Adrenal gland (tissue), 12 donors: Measurements from ENCODE around the gene SLC19A1. TPM values are rescaled to one million over a fixed set of nuclear protein-coding genes. Genes with fewer than 3 reads are reported as not detected.

ENCODE experiments used
- DNase-seq, 7 donors: peaks; one replicate each; pipeline ENCODE4 v3.0.0-alpha.2; 2019 to 2020
- H3K27ac ChIP-seq, 5 donors: fragments of 200-600 bp; sonication (generic) in 4 of 5; 1 replicate in 3 of 5; 2 replicates in 2 of 5; pipeline versions ENCODE4 v1.5.1 to v1.8.0; 2016 to 2020; ENCODE audit warnings: mild to moderate bottlenecking in 1 of 5
- H3K27me3 ChIP-seq: fragments of 200-600 bp; 2 replicates; pipeline ENCODE4 v1.8.0; 2021
- H3K36me3 ChIP-seq, 2 donors: fragments of 200-600 bp; replicated peaks in 1 of 2; 1 replicate in 1 of 2; 2 replicates in 1 of 2; pipeline versions ENCODE4 v1.5.1 to v1.8.0; 2018 to 2022
- H3K4me1 ChIP-seq, 2 donors: fragments of 200-600 bp; replicated peaks in 1 of 2; 1 replicate in 1 of 2; 2 replicates in 1 of 2; pipeline versions ENCODE4 v1.5.1 to v1.8.0; 2018 to 2021
- H3K4me3 ChIP-seq, 4 donors: fragments of 200-600 bp; sonication (generic) in 3 of 4; one replicate each; pipeline ENCODE4 v1.5.1; 2016 to 2018
- H3K9me3 ChIP-seq, 3 donors: fragments of 200-600 bp; sonication (generic) in 1 of 3; replicated peaks in 1 of 3; 1 replicate in 2 of 3; 2 replicates in 1 of 3; pipeline versions ENCODE4 v1.5.1 to v1.8.0; 2016 to 2021
- CTCF ChIP-seq, 6 experiments: fragments of 450-650 bp in 4 of 6; fragments of 200-600 bp in 2 of 6; sonication (generic) in 1 of 6; IDR thresholded peaks; 1 replicate in 5 of 6; 2 replicates in 1 of 6; pipeline versions ENCODE4 v1.5.1 to v1.8.0; 2016 to 2021; ENCODE audit warnings: antibody characterized with exemption in 6 of 6, mild to moderate bottlenecking in 2 of 6, moderate library complexity in 1 of 6
- POLR2A ChIP-seq, 2 donors: fragments of 450-650 bp; IDR thresholded peaks; one replicate each; pipeline ENCODE4 v1.6.1; 2017; ENCODE audit warnings: antibody characterized with exemption in 2 of 2, mild to moderate bottlenecking in 2 of 2, moderate library complexity in 1 of 2
- WGBS, 4 donors: extraction: QIAGEN DNeasy Blood & Tissue Kit in 2 of 4; methylation state at CpG; one replicate each; pipeline versions ENCODE4 v1.1.5 to v1.1.7; 2013 to 2017; 5-methylcytosine and 5-hydroxymethylcytosine counted together
- intact Hi-C, 2 donors: fragments of 100-400 bp; cut with DNase I; formaldehyde crosslinking; loops; one replicate each; pipeline versions ENCODE4 v1.14.1 to v1.15.0; 2022 to 2023
- polyA plus RNA-seq, 3 donors: library from polyadenylated mRNA; stranded (reverse); fragments of 200-250 nt in 2 of 3; fragments of 350-450 nt in 1 of 3; fragmentation: Illumina TruSeq in 1 of 3; extraction: RNeasy Lipid Tissue Mini Kit (QIAGEN cat#74804) in 1 of 3; gene quantifications; one replicate each; pipeline ENCODE4 v1.2.3, GENCODE V29; 2013 to 2014
- total RNA-seq, 9 donors: library from RNA; depleted of rRNA in 4 of 9; stranded (reverse); fragments of >200 nt in 4 of 9; fragments of 120-200 nt in 1 of 9; fragmentation: NEBNext Ultra II Directional in 1 of 9; extraction: Animal tissue kit (Norgen Biotek cat#: 25700) in 1 of 9; gene quantifications; one replicate each; pipeline versions ENCODE4 v1.1.0 to v1.2.4, GENCODE V29; 2013 to 2023
- donor health status: healthy with polysubstance abuse.
- donor health status: Bipolar disorder and iron deficiency.
- donor health status: DM: yes; HTN: yes; CAD: no.
- donor health status: DM: no; HTN: no; CAD: no.
- donor health status: DM: no; HTN: no; CAD: no.
- donor health status: DM: yes; HTN: yes; CAD: no.

The SLC19A1 gene
- total and polyA plus RNA-seq, 12 donors = 1.7 to 21.2 (median 15.3) TPM

GRCh38 chr21:45475797-45476570 lies 66.3 kb downstream of the SLC19A1 start:
- Histone ChIP-seq H3K27me3 (no peaks in the 10 kb centered on the region), H3K4me1 (peaks cover 9 to 27% of the 10 kb centered on the region in 2 donors), H3K27ac (no peak overlapping the region), H3K4me3 (no peak overlapping the region), H3K9me3 (no peaks in the 10 kb centered on the region), H3K36me3 (peaks cover 0 to 39% of the 10 kb centered on the region in 2 donors)
- intact Hi-C loops = loop anchor here in 1 of 2 donors (10.0 kb wide), 2 partner anchors 119 to 349 kb away; no protein-coding TSS in a partner anchor
- DNase-seq = no peak
- TF ChIP-seq POLR2A (IDR thresholded peaks at IDR 0.05) = no peak
- TF ChIP-seq CTCF (IDR thresholded peaks at IDR 0.05) = no peak
- 93 to 95% (median 94%) methylated on average over 51 to 53 of the region's 53 CpGs for WGBS, 4 donors

- no peak for DNase-seq
- no peak overlapping the region for H3K4me3 ChIP-seq
- intact Hi-C loops = loop anchor here in 1 of 2 donors (10.0 kb wide), 2 partner anchors 120 to 350 kb away; no protein-coding TSS in a partner anchor
- 91 to 97% (median 95%) methylated on average over 13 to 43 of the region's 43 CpGs for WGBS, 4 donors
- H3K27ac ChIP-seq = no peak overlapping the region
- H3K36me3 ChIP-seq = peaks cover 0 to 31% of the 10 kb centered on the region in 2 donors
- H3K27me3 ChIP-seq = no peaks in the 10 kb centered on the region
- no peak for TF ChIP-seq CTCF (IDR thresholded peaks at IDR 0.05)
- TF ChIP-seq POLR2A (IDR thresholded peaks at IDR 0.05) = no peak
- peaks cover 14 to 34% of the 10 kb centered on the region in 2 donors for H3K4me1 ChIP-seq
- H3K9me3 ChIP-seq = no peaks in the 10 kb centered on the region
These were observed 67.1 kb downstream of the SLC19A1 start for GRCh38 chr21:45475004-45475685.

GRCh38 chr21:45474323-45474950 lies 67.8 kb downstream of the SLC19A1 start:
- Histone ChIP-seq H3K27ac (no peak overlapping the region), H3K27me3 (no peaks in the 10 kb centered on the region), H3K36me3 (peaks cover 0 to 26% of the 10 kb centered on the region in 2 donors), H3K4me1 (peaks cover 14 to 34% of the 10 kb centered on the region in 2 donors), H3K4me3 (no peak overlapping the region), H3K9me3 (no peaks in the 10 kb centered on the region)
- intact Hi-C loops = loop anchor here in 1 of 2 donors (10.0 kb wide), 2 partner anchors 120 to 350 kb away; no protein-coding TSS in a partner anchor
- no peak for DNase-seq
- WGBS, 4 donors = 93 to 97% (median 96%) methylated on average over 14 to 18 of the region's 18 CpGs
- TF ChIP-seq CTCF (IDR thresholded peaks at IDR 0.05) = no peak
- TF ChIP-seq POLR2A (IDR thresholded peaks at IDR 0.05) = no peak
